HuH-7 (cell line): ENCODE results near the gene FAM98C.
"Not testable (repeated sequence)": the region's sequence is repeated elsewhere in the genome, so short reads cannot be mapped to it uniquely, and the experiment has no call there.

Experiments
- DNase-seq: peaks from one replicate; pipeline ENCODE4 v3.0.0; 2011; ENCODE audit warnings: low spot score

The FAM98C gene

GRCh38 chr19:38427035-38427677 lies 24.3 kb downstream of the FAM98C start:
- DNase-seq: not testable (repeated sequence)

GRCh38 chr19:38429055-38429810 lies 26.3 kb downstream of the FAM98C start:
- DNase-seq: no peak

GRCh38 chr19:38429811-38430156 lies 26.9 kb downstream of the FAM98C start:
- no peak for DNase-seq

- no peak for DNase-seq
Observed at GRCh38 chr19:38430931-38431330, 28.0 kb downstream of the FAM98C start.

- DNase-seq: no peak
Observed at GRCh38 chr19:38433268-38433733, 30.4 kb downstream of the FAM98C start, which contains the start of gene RYR1. TSS of gene RYR1 (plus strand) at chr19:38433691. CDS start at chr19:38433830, 139 bp downstream.

GRCh38 chr19:38434549-38435051 lies 31.7 kb downstream of the FAM98C start:
- DNase-seq: no peak

GRCh38 chr19:38437295-38437694 lies 34.4 kb downstream of the FAM98C start:
- no peak for DNase-seq

- no peak for DNase-seq
Observed at GRCh38 chr19:38437917-38438316, 35.0 kb downstream of the FAM98C start.

- DNase-seq: no peak
Observed at GRCh38 chr19:38440592-38440991, 37.7 kb downstream of the FAM98C start.

- peak; percentile 72 for DNase-seq
Observed at GRCh38 chr19:38441657-38442348, 38.9 kb downstream of the FAM98C start.

- DNase-seq: no peak
Observed at GRCh38 chr19:38442736-38443135, 39.8 kb downstream of the FAM98C start.

- DNase-seq: no peak
Observed at GRCh38 chr19:38443458-38443999, 40.6 kb downstream of the FAM98C start.

GRCh38 chr19:38444026-38444425 lies 41.1 kb downstream of the FAM98C start:
- no peak for DNase-seq

GRCh38 chr19:38445362-38445761 lies 42.5 kb downstream of the FAM98C start:
- no peak for DNase-seq

GRCh38 chr19:38448225-38448624 lies 45.3 kb downstream of the FAM98C start:
- no peak for DNase-seq

GRCh38 chr19:38449518-38449917 lies 46.6 kb downstream of the FAM98C start:
- no peak for DNase-seq

GRCh38 chr19:38451036-38451435 lies 48.1 kb downstream of the FAM98C start:
- no peak for DNase-seq

GRCh38 chr19:38451629-38452028 lies 48.7 kb downstream of the FAM98C start:
- DNase-seq: no peak

GRCh38 chr19:38452430-38453366 lies 49.8 kb downstream of the FAM98C start:
- DNase-seq: no peak

- no peak for DNase-seq
Observed at GRCh38 chr19:38453596-38453995, 50.7 kb downstream of the FAM98C start.

- peak; percentile 88 for DNase-seq
Observed at GRCh38 chr19:38455031-38455430, 52.1 kb downstream of the FAM98C start.
